GM18870 (cell line): ENCODE data around the gene DYNC2LI1.

Source experiments
- ATAC-seq: cut with Tn5 transposase; IDR thresholded peaks from one replicate; pipeline ENCODE4 v1.9.1; 2021; ENCODE audit warnings: moderate library complexity; ENCODE audit not compliant: unreplicated experiment

DYNC2LI1 gene

GRCh38 chr2:43842866-43843226 is 69.0 kb downstream of the DYNC2LI1 start:
- ATAC-seq = no peak

GRCh38 chr2:43845181-43845580 is 71.3 kb downstream of the DYNC2LI1 start:
- no peak for ATAC-seq

GRCh38 chr2:43846140-43846793 is 72.4 kb downstream of the DYNC2LI1 start:
- ATAC-seq = no peak

- ATAC-seq = no peak
These were observed 74.4 kb downstream of the DYNC2LI1 start for GRCh38 chr2:43848214-43848613.

- ATAC-seq = no peak
These were observed 77.5 kb downstream of the DYNC2LI1 start for GRCh38 chr2:43851011-43851980.

- no peak for ATAC-seq
These were observed 78.4 kb downstream of the DYNC2LI1 start for GRCh38 chr2:43852196-43852730.

- no peak for ATAC-seq
These were observed 79.6 kb downstream of the DYNC2LI1 start for GRCh38 chr2:43853141-43854081.

GRCh38 chr2:43854671-43855070 is 80.8 kb downstream of the DYNC2LI1 start:
- no peak for ATAC-seq

GRCh38 chr2:43855292-43855691 is 81.5 kb downstream of the DYNC2LI1 start:
- ATAC-seq = no peak
